Measurements from ENCODE around the gene CASQ1. TPM values are rescaled to one million over a fixed set of nuclear protein-coding genes. Genes with fewer than 3 reads are reported as not detected.

The CASQ1 gene
- total and polyA plus RNA-seq, 4 experiments from 2014 or later, result not detected

- H3K4me1 ChIP-seq (ENCODE audit: insufficient read depth, low read length), result no peaks in the 10 kb centered on the region
- ChIA-PET CTCF (ENCODE audit: partially characterized antibody) (no interaction called here), POLR2A (ENCODE audit: partially characterized antibody) (no interaction called here)
- no peak for DNase-seq
- Mint-ChIP-seq H3K27ac (peak within 1 kb of the TSS in 1 of 7 donors; percentile 13), H3K27me3 (peaks cover 0 to 3% of the 10 kb centered on the region in 2 donors), H3K4me1 (no peaks in the 10 kb centered on the region), H3K4me3 (no peak within 1 kb of the TSS), H3K36me3 (no peaks in the 10 kb centered on the region), H3K9me3 (no peaks in the 10 kb centered on the region)
- no peaks in the 10 kb centered on the region for H3K27me3 ChIP-seq (ENCODE audit: insufficient read depth, low read length)
- no peaks in the 10 kb centered on the region for H3K9me3 ChIP-seq (ENCODE audit: control insufficient read depth in 1 of 2, low read length in 2 of 2)
- intact Hi-C loops (cut with micrococcal nuclease), result no loop called here
- no peak within 1 kb of the TSS for H3K4me3 ChIP-seq (ENCODE audit: low read length in 2 of 2)
- no peak within 1 kb of the TSS for H3K27ac ChIP-seq (ENCODE audit: low read depth, low read length)
- no peaks in the 10 kb centered on the region for H3K36me3 ChIP-seq (ENCODE audit: insufficient read depth, low read length)
Observed at GRCh38 chr1:160151303-160151702, 39.1 kb upstream of the CASQ1 start, which contains the start of gene ATP1A4. Gene ATP1A4, plus strand, starts transcription at chr1:160151603. Its CDS starts 438 bp downstream, at chr1:160152041.

GRCh38 chr1:160154790-160155189 lies 35.6 kb upstream of the CASQ1 start:
- Histone ChIP-seq H3K27me3 (ENCODE audit: insufficient read depth, low read length) (no peaks in the 10 kb centered on the region), H3K4me3 (ENCODE audit: low read length in 2 of 2) (no peak overlapping the region), H3K27ac (ENCODE audit: low read depth, low read length) (no peak overlapping the region), H3K9me3 (ENCODE audit: control insufficient read depth in 1 of 2, low read length in 2 of 2) (no peaks in the 10 kb centered on the region), H3K4me1 (ENCODE audit: insufficient read depth, low read length) (no peaks in the 10 kb centered on the region), H3K36me3 (ENCODE audit: insufficient read depth, low read length) (no peaks in the 10 kb centered on the region)
- CTCF ChIA-PET (ENCODE audit: partially characterized antibody), result no interaction called here
- Mint-ChIP-seq H3K4me1 (no peaks in the 10 kb centered on the region), H3K36me3 (no peaks in the 10 kb centered on the region), H3K4me3 (peak overlapping the region in 1 of 8 donors; percentile 46), H3K27me3 (peaks cover 0 to 4% of the 10 kb centered on the region in 2 donors), H3K9me3 (no peaks in the 10 kb centered on the region), H3K27ac (no peak overlapping the region)
- no peak for DNase-seq
- intact Hi-C loops (cut with micrococcal nuclease), result no loop called here
- POLR2A ChIA-PET (ENCODE audit: partially characterized antibody), result no interaction called here

- no peaks in the 10 kb centered on the region for H3K27me3 ChIP-seq (ENCODE audit: insufficient read depth, low read length)
- H3K36me3 ChIP-seq (ENCODE audit: insufficient read depth, low read length), result no peaks in the 10 kb centered on the region
- H3K4me1 Mint-ChIP-seq, result no peaks in the 10 kb centered on the region
- ChIA-PET POLR2A (ENCODE audit: partially characterized antibody) (no interaction called here), CTCF (ENCODE audit: partially characterized antibody) (interaction anchor here (0.7 kb wide), 1 partner anchor 69 kb away, joined by 3 read pairs; no protein-coding TSS in a partner anchor)
- no peaks in the 10 kb centered on the region for H3K36me3 Mint-ChIP-seq
- no peaks in the 10 kb centered on the region for H3K9me3 ChIP-seq (ENCODE audit: control insufficient read depth in 1 of 2, low read length in 2 of 2)
- no peak overlapping the region for H3K4me3 ChIP-seq (ENCODE audit: low read length in 2 of 2)
- H3K4me3 Mint-ChIP-seq, result no peak overlapping the region
- H3K27ac ChIP-seq (ENCODE audit: low read depth, low read length), result no peak overlapping the region
- intact Hi-C loops (cut with micrococcal nuclease), result no loop called here
- H3K4me1 ChIP-seq (ENCODE audit: insufficient read depth, low read length), result no peaks in the 10 kb centered on the region
- no peak overlapping the region for H3K27ac Mint-ChIP-seq
- H3K9me3 Mint-ChIP-seq, result no peaks in the 10 kb centered on the region
- DNase-seq, result no peak
- H3K27me3 Mint-ChIP-seq, result peaks cover 0 to 4% of the 10 kb centered on the region in 2 donors
Observed at GRCh38 chr1:160156361-160156760, 34.0 kb upstream of the CASQ1 start.

- Mint-ChIP-seq H3K4me3 (no peak overlapping the region), H3K9me3 (no peaks in the 10 kb centered on the region), H3K27ac (no peak overlapping the region), H3K36me3 (no peaks in the 10 kb centered on the region), H3K27me3 (peaks cover 0 to 8% of the 10 kb centered on the region in 2 donors), H3K4me1 (no peaks in the 10 kb centered on the region)
- CTCF ChIA-PET (ENCODE audit: partially characterized antibody), result no interaction called here
- no peaks in the 10 kb centered on the region for H3K4me1 ChIP-seq (ENCODE audit: insufficient read depth, low read length)
- no peaks in the 10 kb centered on the region for H3K27me3 ChIP-seq (ENCODE audit: insufficient read depth, low read length)
- intact Hi-C loops (cut with micrococcal nuclease), result no loop called here
- no peaks in the 10 kb centered on the region for H3K9me3 ChIP-seq (ENCODE audit: control insufficient read depth in 1 of 2, low read length in 2 of 2)
- POLR2A ChIA-PET (ENCODE audit: partially characterized antibody), result no interaction called here
- H3K4me3 ChIP-seq (ENCODE audit: low read length in 2 of 2), result no peak overlapping the region
- no peak overlapping the region for H3K27ac ChIP-seq (ENCODE audit: low read depth, low read length)
- no peaks in the 10 kb centered on the region for H3K36me3 ChIP-seq (ENCODE audit: insufficient read depth, low read length)
- no peak for DNase-seq
Observed at GRCh38 chr1:160157174-160157573, 33.2 kb upstream of the CASQ1 start.

- H3K27ac ChIP-seq (ENCODE audit: low read depth, low read length), result no peak overlapping the region
- H3K4me3 ChIP-seq (ENCODE audit: low read length in 2 of 2), result no peak overlapping the region
- H3K36me3 ChIP-seq (ENCODE audit: insufficient read depth, low read length), result no peaks in the 10 kb centered on the region
- Mint-ChIP-seq H3K36me3 (no peaks in the 10 kb centered on the region), H3K9me3 (no peaks in the 10 kb centered on the region), H3K4me3 (no peak overlapping the region), H3K27me3 (peaks cover 0 to 7% of the 10 kb centered on the region in 2 donors), H3K4me1 (no peaks in the 10 kb centered on the region), H3K27ac (no peak overlapping the region)
- ChIA-PET CTCF (ENCODE audit: partially characterized antibody) (no interaction called here), POLR2A (ENCODE audit: partially characterized antibody) (no interaction called here)
- DNase-seq, result no peak
- no peaks in the 10 kb centered on the region for H3K4me1 ChIP-seq (ENCODE audit: insufficient read depth, low read length)
- H3K9me3 ChIP-seq (ENCODE audit: control insufficient read depth in 1 of 2, low read length in 2 of 2), result no peaks in the 10 kb centered on the region
- intact Hi-C loops (cut with micrococcal nuclease), result no loop called here
- H3K27me3 ChIP-seq (ENCODE audit: insufficient read depth, low read length), result no peaks in the 10 kb centered on the region
Observed at GRCh38 chr1:160158031-160158430, 32.3 kb upstream of the CASQ1 start.

GRCh38 chr1:160158534-160158933 lies 31.8 kb upstream of the CASQ1 start:
- no peak for DNase-seq
- Mint-ChIP-seq H3K27ac (peak overlapping the region in 1 of 7 donors; percentile 39), H3K9me3 (no peaks in the 10 kb centered on the region), H3K27me3 (peaks cover 0 to 7% of the 10 kb centered on the region in 2 donors), H3K36me3 (no peaks in the 10 kb centered on the region), H3K4me3 (no peak overlapping the region), H3K4me1 (no peaks in the 10 kb centered on the region)
- H3K4me1 ChIP-seq (ENCODE audit: insufficient read depth, low read length), result no peaks in the 10 kb centered on the region
- H3K27ac ChIP-seq (ENCODE audit: low read depth, low read length), result no peak overlapping the region
- no peaks in the 10 kb centered on the region for H3K27me3 ChIP-seq (ENCODE audit: insufficient read depth, low read length)
- H3K9me3 ChIP-seq (ENCODE audit: control insufficient read depth in 1 of 2, low read length in 2 of 2), result no peaks in the 10 kb centered on the region
- H3K36me3 ChIP-seq (ENCODE audit: insufficient read depth, low read length), result no peaks in the 10 kb centered on the region
- intact Hi-C loops (cut with micrococcal nuclease), result no loop called here
- CTCF ChIA-PET (ENCODE audit: partially characterized antibody), result no interaction called here
- no peak overlapping the region for H3K4me3 ChIP-seq (ENCODE audit: low read length in 2 of 2)
- POLR2A ChIA-PET (ENCODE audit: partially characterized antibody), result no interaction called here

GRCh38 chr1:160159846-160160245 lies 30.5 kb upstream of the CASQ1 start:
- ChIA-PET CTCF (ENCODE audit: partially characterized antibody) (no interaction called here), POLR2A (ENCODE audit: partially characterized antibody) (no interaction called here)
- no peaks in the 10 kb centered on the region for H3K4me1 Mint-ChIP-seq
- no peaks in the 10 kb centered on the region for H3K36me3 Mint-ChIP-seq
- no peaks in the 10 kb centered on the region for H3K9me3 Mint-ChIP-seq
- H3K27me3 Mint-ChIP-seq, result peaks cover 2 to 17% of the 10 kb centered on the region in 2 donors
- intact Hi-C loops (cut with micrococcal nuclease), result no loop called here
- no peaks in the 10 kb centered on the region for H3K4me1 ChIP-seq (ENCODE audit: insufficient read depth, low read length)
- no peaks in the 10 kb centered on the region for H3K9me3 ChIP-seq (ENCODE audit: control insufficient read depth in 1 of 2, low read length in 2 of 2)
- DNase-seq, result no peak
- H3K27ac ChIP-seq (ENCODE audit: low read depth, low read length), result no peak overlapping the region
- H3K27me3 ChIP-seq (ENCODE audit: insufficient read depth, low read length), result no peaks in the 10 kb centered on the region
- H3K36me3 ChIP-seq (ENCODE audit: insufficient read depth, low read length), result no peaks in the 10 kb centered on the region
- no peak overlapping the region for H3K27ac Mint-ChIP-seq
- H3K4me3 ChIP-seq (ENCODE audit: low read length in 2 of 2), result no peak overlapping the region
- H3K4me3 Mint-ChIP-seq, result no peak overlapping the region

Data from CD4-positive, alpha-beta memory T cell (primary cell).